Type B pancreatic cell (in vitro differentiated cells): ENCODE data around the gene P2RY8. TPM values are rescaled to one million over a fixed set of nuclear protein-coding genes. Genes with fewer than 3 reads are reported as not detected.

Source experiments
- DNase-seq: peaks from one replicate; pipeline ENCODE4 v3.0.0; 2021; ENCODE audit warnings: mixed read lengths; ENCODE audit not compliant: unreplicated experiment; ENCODE audit errors: extremely low spot score
- H3K27ac Mint-ChIP-seq: 2 replicates; pipeline ENCODE4 v1.8.0; 2021; ENCODE audit warnings: mild to moderate bottlenecking, mixed read lengths
- H3K27me3 Mint-ChIP-seq: 2 replicates; pipeline ENCODE4 v1.8.0; 2021; ENCODE audit warnings: mixed read lengths
- H3K36me3 Mint-ChIP-seq: 2 replicates; pipeline ENCODE4 v1.8.0; 2021; ENCODE audit warnings: mixed read lengths
- H3K4me1 Mint-ChIP-seq: one replicate; pipeline ENCODE4 v1.8.0; 2021; ENCODE audit warnings: mixed read lengths; ENCODE audit not compliant: unreplicated experiment
- H3K4me3 Mint-ChIP-seq: 2 replicates; pipeline ENCODE4 v1.8.0; 2021; ENCODE audit warnings: mild to moderate bottlenecking, mixed read lengths
- H3K9me3 Mint-ChIP-seq: 2 replicates; pipeline ENCODE4 v1.8.0; 2021; ENCODE audit warnings: mixed read lengths
- CTCF ChIP-seq: fragments of 200-600 bp; sonication (generic); conservative IDR thresholded peaks from 2 replicates; pipeline ENCODE4 v1.5.0; 2021; ENCODE audit warnings: antibody characterized with exemption, mild to moderate bottlenecking
- total RNA-seq: library from RNA; stranded (reverse); gene quantifications from 2 replicates; pipeline ENCODE4 v1.2.1, GENCODE V29; 2021; ENCODE audit warnings: low replicate concordance

P2RY8 gene
- total RNA-seq, 1 donor from 2014 or later: not detected

GRCh38 chrX:1502853-1503252 is 34.1 kb downstream of the P2RY8 start:
- no peaks in the 10 kb centered on the region for H3K4me1 Mint-ChIP-seq
- H3K36me3 Mint-ChIP-seq: no peaks in the 10 kb centered on the region
- no peak overlapping the region for H3K27ac Mint-ChIP-seq
- H3K27me3 Mint-ChIP-seq: no peaks in the 10 kb centered on the region
- no peaks in the 10 kb centered on the region for H3K9me3 Mint-ChIP-seq
- no peak for TF ChIP-seq CTCF
- H3K4me3 Mint-ChIP-seq: no peak overlapping the region
- no peak for DNase-seq

- Mint-ChIP-seq H3K27me3 (no peaks in the 10 kb centered on the region), H3K4me1 (no peaks in the 10 kb centered on the region), H3K4me3 (no peak overlapping the region), H3K27ac (no peak overlapping the region), H3K36me3 (no peaks in the 10 kb centered on the region), H3K9me3 (no peaks in the 10 kb centered on the region)
- no peak for DNase-seq
- no peak for TF ChIP-seq CTCF
These were observed 34.7 kb downstream of the P2RY8 start for GRCh38 chrX:1502241-1502640.

GRCh38 chrX:1500701-1501624 is 36.0 kb downstream of the P2RY8 start:
- H3K27me3 Mint-ChIP-seq: no peaks in the 10 kb centered on the region
- no peaks in the 10 kb centered on the region for H3K9me3 Mint-ChIP-seq
- no peak overlapping the region for H3K4me3 Mint-ChIP-seq
- no peaks in the 10 kb centered on the region for H3K4me1 Mint-ChIP-seq
- H3K36me3 Mint-ChIP-seq: no peaks in the 10 kb centered on the region
- no peak overlapping the region for H3K27ac Mint-ChIP-seq
- no peak for DNase-seq
- TF ChIP-seq CTCF: no peak

- H3K36me3 Mint-ChIP-seq: no peaks in the 10 kb centered on the region
- no peaks in the 10 kb centered on the region for H3K4me1 Mint-ChIP-seq
- no peak overlapping the region for H3K4me3 Mint-ChIP-seq
- H3K27ac Mint-ChIP-seq: no peak overlapping the region
- no peak for TF ChIP-seq CTCF
- peaks cover 8% of the 10 kb centered on the region for H3K27me3 Mint-ChIP-seq
- no peaks in the 10 kb centered on the region for H3K9me3 Mint-ChIP-seq
- DNase-seq: no peak
These were observed 40.9 kb downstream of the P2RY8 start for GRCh38 chrX:1496076-1496475.

GRCh38 chrX:1493877-1494510 is 43.0 kb downstream of the P2RY8 start:
- no peaks in the 10 kb centered on the region for H3K36me3 Mint-ChIP-seq
- peaks cover 8% of the 10 kb centered on the region for H3K27me3 Mint-ChIP-seq
- no peak for TF ChIP-seq CTCF
- no peak overlapping the region for H3K27ac Mint-ChIP-seq
- H3K9me3 Mint-ChIP-seq: no peaks in the 10 kb centered on the region
- no peaks in the 10 kb centered on the region for H3K4me1 Mint-ChIP-seq
- no peak overlapping the region for H3K4me3 Mint-ChIP-seq
- DNase-seq: peak; percentile 50
